Mesothelial cell of epicardium (in vitro differentiated cells): ENCODE results near the gene KDM8. TPM values are rescaled to one million over a fixed set of nuclear protein-coding genes. Genes with fewer than 3 reads are reported as not detected.

Experiments
- DNase-seq, 2 experiments: peaks; one replicate each; pipeline ENCODE4 v3.0.0; 2021; ENCODE audit warnings: low spot score in 2 of 2; ENCODE audit not compliant: unreplicated experiment in 2 of 2
- H3K27ac Mint-ChIP-seq: 2 replicates; pipeline ENCODE4 v1.8.0; 2021; ENCODE audit warnings: mixed read lengths
- H3K27me3 Mint-ChIP-seq: 2 replicates; pipeline ENCODE4 v1.8.0; 2021; ENCODE audit warnings: low read depth, mixed read lengths
- H3K36me3 Mint-ChIP-seq: 2 replicates; pipeline ENCODE4 v1.8.0; 2021; ENCODE audit warnings: mixed read lengths
- H3K4me1 Mint-ChIP-seq: 2 replicates; pipeline ENCODE4 v1.8.0; 2021; ENCODE audit warnings: mixed read lengths
- H3K4me3 Mint-ChIP-seq: 2 replicates; pipeline ENCODE4 v1.8.0; 2021; ENCODE audit warnings: mild to moderate bottlenecking, moderate library complexity, mixed read lengths
- H3K9me3 Mint-ChIP-seq: 2 replicates; pipeline ENCODE4 v1.8.0; 2021; ENCODE audit warnings: mixed read lengths
- total RNA-seq: library from RNA; stranded (reverse); gene quantifications from 3 replicates; pipeline ENCODE4 v1.2.1, GENCODE V29; 2021
- TF ChIP-seq, protein P1 (sequence below): fragments of 200-600 bp; sonication (generic); IDR thresholded peaks from one replicate; pipeline ENCODE4 v1.5.0; 2021; ENCODE audit warnings: antibody characterized with exemption; ENCODE audit not compliant: unreplicated experiment

The KDM8 gene
- total RNA-seq, 1 donor from 2014 or later = 11.8 TPM

DNA sequence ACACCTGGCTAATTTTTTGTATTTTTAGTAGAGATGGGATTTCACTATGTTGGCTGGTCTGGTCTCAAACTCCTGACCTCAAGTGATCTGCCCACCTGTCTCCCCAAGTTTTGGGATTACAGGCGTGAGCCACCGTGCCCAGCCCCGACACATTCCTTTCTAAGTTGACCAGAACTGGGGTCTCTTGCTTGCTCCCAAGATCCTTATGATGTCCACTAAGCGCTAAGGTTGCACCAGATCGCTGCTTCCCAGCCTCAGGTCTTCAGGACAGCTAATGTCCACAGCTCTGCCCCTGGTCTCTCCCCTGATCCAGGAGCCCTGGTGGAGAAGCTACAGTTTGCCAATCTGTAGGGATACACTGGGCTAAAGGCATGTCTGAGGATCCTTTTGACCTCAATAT, 35.7 kb downstream of the KDM8 start:
- H3K36me3 Mint-ChIP-seq = no peaks in the 10 kb centered on the region
- H3K9me3 Mint-ChIP-seq = no peaks in the 10 kb centered on the region
- TF ChIP-seq, protein P1, sequence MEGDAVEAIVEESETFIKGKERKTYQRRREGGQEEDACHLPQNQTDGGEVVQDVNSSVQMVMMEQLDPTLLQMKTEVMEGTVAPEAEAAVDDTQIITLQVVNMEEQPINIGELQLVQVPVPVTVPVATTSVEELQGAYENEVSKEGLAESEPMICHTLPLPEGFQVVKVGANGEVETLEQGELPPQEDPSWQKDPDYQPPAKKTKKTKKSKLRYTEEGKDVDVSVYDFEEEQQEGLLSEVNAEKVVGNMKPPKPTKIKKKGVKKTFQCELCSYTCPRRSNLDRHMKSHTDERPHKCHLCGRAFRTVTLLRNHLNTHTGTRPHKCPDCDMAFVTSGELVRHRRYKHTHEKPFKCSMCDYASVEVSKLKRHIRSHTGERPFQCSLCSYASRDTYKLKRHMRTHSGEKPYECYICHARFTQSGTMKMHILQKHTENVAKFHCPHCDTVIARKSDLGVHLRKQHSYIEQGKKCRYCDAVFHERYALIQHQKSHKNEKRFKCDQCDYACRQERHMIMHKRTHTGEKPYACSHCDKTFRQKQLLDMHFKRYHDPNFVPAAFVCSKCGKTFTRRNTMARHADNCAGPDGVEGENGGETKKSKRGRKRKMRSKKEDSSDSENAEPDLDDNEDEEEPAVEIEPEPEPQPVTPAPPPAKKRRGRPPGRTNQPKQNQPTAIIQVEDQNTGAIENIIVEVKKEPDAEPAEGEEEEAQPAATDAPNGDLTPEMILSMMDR = no peak
- DNase-seq = no peak
- H3K27me3 Mint-ChIP-seq = no peaks in the 10 kb centered on the region
- peaks cover 44% of the 10 kb centered on the region for H3K4me1 Mint-ChIP-seq
- no peak overlapping the region for H3K4me3 Mint-ChIP-seq
- H3K27ac Mint-ChIP-seq = no peak overlapping the region

DNA sequence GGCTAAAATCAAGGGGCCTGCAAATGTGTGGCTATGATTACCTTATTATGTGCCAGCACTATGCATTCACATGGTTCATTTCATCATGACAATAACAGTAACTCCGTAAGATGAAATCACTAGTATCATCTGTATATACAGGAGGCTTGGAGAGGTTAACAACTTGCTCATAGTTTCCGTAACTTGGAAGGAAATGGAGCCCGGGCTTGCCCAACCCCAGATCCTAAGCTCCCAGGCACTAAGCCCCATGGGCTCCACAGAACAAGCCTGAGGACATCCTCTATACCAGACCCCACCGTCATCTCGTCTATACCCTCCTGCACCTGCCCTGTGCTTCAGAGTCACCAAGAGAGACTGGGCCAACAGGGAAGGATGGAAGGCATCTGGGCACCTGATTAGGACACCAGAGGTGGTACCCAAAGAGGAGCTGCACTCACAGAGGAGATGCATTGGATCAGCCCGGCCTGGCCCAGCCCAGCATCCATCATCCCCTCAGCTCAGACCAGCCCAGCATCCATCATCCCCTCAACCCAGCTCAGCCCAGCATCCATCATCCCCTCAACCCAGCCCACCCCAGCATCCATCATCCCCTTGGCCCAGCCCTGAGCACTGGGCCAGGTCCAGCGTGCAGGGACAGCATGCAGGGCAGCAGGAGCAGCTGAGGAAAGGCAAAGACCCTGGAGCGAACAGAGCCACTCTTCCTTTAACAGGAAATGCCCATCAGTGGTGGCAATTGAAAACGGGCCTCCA, 36.8 kb downstream of the KDM8 start:
- no peaks in the 10 kb centered on the region for H3K36me3 Mint-ChIP-seq
- H3K4me1 Mint-ChIP-seq = peaks cover 42% of the 10 kb centered on the region
- no peaks in the 10 kb centered on the region for H3K9me3 Mint-ChIP-seq
- no peaks in the 10 kb centered on the region for H3K27me3 Mint-ChIP-seq
- TF ChIP-seq, protein P1 = no peak
- no peak for DNase-seq
- H3K27ac Mint-ChIP-seq = no peak overlapping the region
- H3K4me3 Mint-ChIP-seq = no peak overlapping the region

DNA sequence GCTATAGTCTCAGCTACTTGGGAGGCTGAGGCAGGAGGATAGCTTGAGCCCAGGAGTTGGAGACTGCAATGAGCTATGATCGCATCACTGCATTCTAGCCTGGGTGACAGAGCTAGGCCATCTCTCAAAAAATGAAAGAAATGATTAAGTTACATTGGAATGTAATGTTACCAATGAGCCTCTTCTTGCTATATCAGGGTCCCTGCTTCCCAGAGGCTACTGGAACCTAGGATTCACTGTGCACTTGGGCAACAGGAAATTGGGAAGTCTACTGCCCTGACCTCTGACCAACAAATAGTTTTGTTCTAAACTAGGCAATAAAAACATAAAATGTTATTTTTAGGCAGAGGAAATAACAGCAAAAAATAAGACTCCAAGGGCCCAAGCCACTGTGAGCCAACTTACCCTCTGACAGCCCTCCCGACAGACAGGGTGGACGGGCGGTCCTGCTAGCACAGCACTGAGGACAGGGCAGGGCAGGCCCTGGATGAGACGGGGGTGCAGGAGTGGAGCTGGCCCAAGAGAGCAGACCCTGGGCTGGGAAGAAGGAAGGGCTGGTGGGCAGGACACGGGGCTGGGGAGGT, 37.7 kb downstream of the KDM8 start:
- Mint-ChIP-seq H3K36me3 (no peaks in the 10 kb centered on the region), H3K9me3 (no peaks in the 10 kb centered on the region), H3K27me3 (no peaks in the 10 kb centered on the region), H3K4me1 (peaks cover 40% of the 10 kb centered on the region), H3K4me3 (no peak overlapping the region), H3K27ac (no peak overlapping the region)
- TF ChIP-seq, protein P1 = no peak
- DNase-seq = no peak

DNA sequence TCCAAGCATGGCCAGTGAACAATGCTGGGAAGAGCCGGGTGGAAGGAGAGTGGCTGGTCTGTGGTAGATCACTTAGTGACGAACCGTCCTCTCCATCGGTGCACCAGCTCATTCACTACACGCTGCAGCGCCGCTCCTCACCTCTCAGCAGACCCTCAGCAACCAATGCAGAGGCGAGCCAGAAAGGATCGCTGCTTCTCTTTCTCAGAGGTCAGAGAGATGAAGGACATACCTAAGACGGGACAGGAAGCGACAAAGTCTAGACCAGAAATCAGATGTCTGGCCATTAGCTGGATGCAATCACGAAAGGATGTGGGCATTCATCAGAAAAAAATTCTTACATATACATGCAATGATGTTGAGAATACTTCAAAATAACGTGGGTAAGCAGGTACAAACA, 38.3 kb downstream of the KDM8 start:
- H3K9me3 Mint-ChIP-seq = no peaks in the 10 kb centered on the region

DNA sequence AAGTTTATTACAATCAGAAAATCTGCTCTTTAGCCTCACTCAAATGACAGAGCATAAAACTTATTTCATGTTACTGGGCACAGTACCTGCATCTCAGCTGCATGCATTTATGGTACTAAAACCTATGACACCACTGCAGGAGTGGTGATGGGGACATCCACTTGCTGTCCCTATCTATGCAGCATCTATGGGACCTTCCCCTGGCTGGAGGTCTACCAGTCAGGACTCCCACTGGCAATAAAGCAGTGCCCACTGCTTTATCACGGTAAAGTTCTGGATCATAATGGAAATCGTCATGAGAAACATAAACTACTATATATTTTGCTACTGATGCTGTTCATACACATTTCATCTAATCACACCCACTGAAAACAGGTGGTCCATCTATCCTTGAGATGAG, 39.1 kb downstream of the KDM8 start:
- Mint-ChIP-seq H3K27ac (no peak overlapping the region), H3K4me1 (peaks cover 32% of the 10 kb centered on the region), H3K27me3 (no peaks in the 10 kb centered on the region), H3K9me3 (no peaks in the 10 kb centered on the region), H3K4me3 (no peak overlapping the region), H3K36me3 (no peaks in the 10 kb centered on the region)
- no peak for DNase-seq
- TF ChIP-seq, protein P1 = no peak

More for the DNA sequence above, 38.3 kb downstream of the KDM8 start:
- Mint-ChIP-seq H3K4me3 (no peak overlapping the region), H3K4me1 (peaks cover 39% of the 10 kb centered on the region), H3K27ac (no peak overlapping the region), H3K27me3 (no peaks in the 10 kb centered on the region), H3K36me3 (no peaks in the 10 kb centered on the region)
- no peak for DNase-seq
- TF ChIP-seq, protein P1 = no peak
